Parathyroid adenoma (tissue), 2 donors: ENCODE data around the gene FSTL3.

Source experiments
- H2AFZ ChIP-seq: fragments of 300-600 bp; sonication (generic); one replicate; pipeline ENCODE4 v1.7.0; 2017; ENCODE audit warnings: antibody characterized with exemption, mild to moderate bottlenecking
- H3K27ac ChIP-seq: fragments of 300-600 bp; sonication (generic); one replicate; pipeline ENCODE4 v1.7.0; 2017
- H3K27me3 ChIP-seq: fragments of 300-600 bp; sonication (generic); one replicate; pipeline ENCODE4 v1.7.0; 2017; ENCODE audit warnings: low read length; ENCODE audit not compliant: control insufficient read depth, insufficient read depth
- H3K36me3 ChIP-seq: fragments of 300-600 bp; sonication (generic); one replicate; pipeline ENCODE4 v1.7.0; 2017; ENCODE audit warnings: low read length; ENCODE audit not compliant: control insufficient read depth, insufficient read depth
- H3K4me1 ChIP-seq: fragments of 300-600 bp; sonication (generic); one replicate; pipeline ENCODE4 v1.7.0; 2017; ENCODE audit warnings: control low read depth
- H3K4me2 ChIP-seq: fragments of 300-600 bp; sonication (generic); one replicate; pipeline ENCODE4 v1.7.0; 2017; ENCODE audit warnings: low read length
- H3K4me3 ChIP-seq: fragments of 300-600 bp; sonication (generic); one replicate; pipeline ENCODE4 v1.7.0; 2017; ENCODE audit warnings: low read depth, low read length
- H3K79me2 ChIP-seq: fragments of 300-600 bp; sonication (generic); one replicate; pipeline ENCODE4 v1.7.0; 2017; ENCODE audit warnings: control low read depth
- H3K9ac ChIP-seq: fragments of 300-600 bp; sonication (generic); one replicate; pipeline ENCODE4 v1.7.0; 2017; ENCODE audit warnings: mild to moderate bottlenecking
- H3K9me3 ChIP-seq: fragments of 300-600 bp; sonication (generic); one replicate; pipeline ENCODE4 v1.7.0; 2017; ENCODE audit warnings: low read length; ENCODE audit not compliant: control insufficient read depth
- TF ChIP-seq, protein P1 (sequence below): fragments of 300-600 bp; sonication (generic); IDR thresholded peaks from one replicate; pipeline ENCODE4 v1.7.0; 2017; ENCODE audit warnings: antibody characterized with exemption, mild to moderate bottlenecking
- donor health status: primary hyperparathyroidism.

Gene FSTL3

DNA sequence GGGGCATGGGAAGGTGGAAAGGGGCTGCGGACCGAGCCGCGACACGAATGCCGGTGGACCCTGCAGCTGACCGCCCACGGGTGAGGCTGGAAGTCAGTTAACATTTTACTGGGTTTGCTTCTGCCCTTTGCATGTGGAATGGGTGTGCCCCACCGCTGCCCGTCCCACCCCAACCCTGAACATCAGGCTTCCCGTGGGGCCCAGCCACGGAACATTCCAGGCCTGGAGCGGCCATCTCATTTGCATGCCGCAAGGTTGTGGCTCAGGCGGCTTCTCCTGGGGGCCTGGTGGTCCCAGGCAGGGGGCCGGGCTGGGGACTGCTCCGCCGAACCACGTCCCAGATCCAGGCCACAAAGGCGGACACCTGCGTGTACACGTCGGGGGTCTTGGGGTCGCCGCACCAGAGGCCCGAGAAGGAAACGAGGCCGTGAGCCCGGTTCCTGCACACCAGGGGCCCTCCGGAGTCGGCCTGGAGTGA, 9.3 kb downstream of the FSTL3 start:
- Histone ChIP-seq H3K9ac (no peak overlapping the region), H3K79me2 (no peaks in the 10 kb centered on the region)

GRCh38 chr19:686589-687297, 10.6 kb downstream of the FSTL3 start:
- Histone ChIP-seq H3K9ac (no peak overlapping the region), H3K27ac (no peak overlapping the region), H3K79me2 (no peaks in the 10 kb centered on the region), H2AFZ (no peak overlapping the region), H3K27me3 (no peaks in the 10 kb centered on the region), H3K9me3 (no peaks in the 10 kb centered on the region), H3K4me2 (no peak overlapping the region), H3K4me1 (no peaks in the 10 kb centered on the region), H3K36me3 (no peaks in the 10 kb centered on the region), H3K4me3 (no peak overlapping the region)
- TF ChIP-seq, protein P1, sequence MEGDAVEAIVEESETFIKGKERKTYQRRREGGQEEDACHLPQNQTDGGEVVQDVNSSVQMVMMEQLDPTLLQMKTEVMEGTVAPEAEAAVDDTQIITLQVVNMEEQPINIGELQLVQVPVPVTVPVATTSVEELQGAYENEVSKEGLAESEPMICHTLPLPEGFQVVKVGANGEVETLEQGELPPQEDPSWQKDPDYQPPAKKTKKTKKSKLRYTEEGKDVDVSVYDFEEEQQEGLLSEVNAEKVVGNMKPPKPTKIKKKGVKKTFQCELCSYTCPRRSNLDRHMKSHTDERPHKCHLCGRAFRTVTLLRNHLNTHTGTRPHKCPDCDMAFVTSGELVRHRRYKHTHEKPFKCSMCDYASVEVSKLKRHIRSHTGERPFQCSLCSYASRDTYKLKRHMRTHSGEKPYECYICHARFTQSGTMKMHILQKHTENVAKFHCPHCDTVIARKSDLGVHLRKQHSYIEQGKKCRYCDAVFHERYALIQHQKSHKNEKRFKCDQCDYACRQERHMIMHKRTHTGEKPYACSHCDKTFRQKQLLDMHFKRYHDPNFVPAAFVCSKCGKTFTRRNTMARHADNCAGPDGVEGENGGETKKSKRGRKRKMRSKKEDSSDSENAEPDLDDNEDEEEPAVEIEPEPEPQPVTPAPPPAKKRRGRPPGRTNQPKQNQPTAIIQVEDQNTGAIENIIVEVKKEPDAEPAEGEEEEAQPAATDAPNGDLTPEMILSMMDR: no peak

More for the DNA sequence above, 9.3 kb downstream of the FSTL3 start:
- Histone ChIP-seq H2AFZ (no peak overlapping the region), H3K9me3 (no peaks in the 10 kb centered on the region), H3K4me2 (no peak overlapping the region), H3K27me3 (no peaks in the 10 kb centered on the region), H3K27ac (no peak overlapping the region), H3K4me3 (no peak overlapping the region), H3K4me1 (no peaks in the 10 kb centered on the region), H3K36me3 (no peaks in the 10 kb centered on the region)
- TF ChIP-seq, protein P1: no peak

DNA sequence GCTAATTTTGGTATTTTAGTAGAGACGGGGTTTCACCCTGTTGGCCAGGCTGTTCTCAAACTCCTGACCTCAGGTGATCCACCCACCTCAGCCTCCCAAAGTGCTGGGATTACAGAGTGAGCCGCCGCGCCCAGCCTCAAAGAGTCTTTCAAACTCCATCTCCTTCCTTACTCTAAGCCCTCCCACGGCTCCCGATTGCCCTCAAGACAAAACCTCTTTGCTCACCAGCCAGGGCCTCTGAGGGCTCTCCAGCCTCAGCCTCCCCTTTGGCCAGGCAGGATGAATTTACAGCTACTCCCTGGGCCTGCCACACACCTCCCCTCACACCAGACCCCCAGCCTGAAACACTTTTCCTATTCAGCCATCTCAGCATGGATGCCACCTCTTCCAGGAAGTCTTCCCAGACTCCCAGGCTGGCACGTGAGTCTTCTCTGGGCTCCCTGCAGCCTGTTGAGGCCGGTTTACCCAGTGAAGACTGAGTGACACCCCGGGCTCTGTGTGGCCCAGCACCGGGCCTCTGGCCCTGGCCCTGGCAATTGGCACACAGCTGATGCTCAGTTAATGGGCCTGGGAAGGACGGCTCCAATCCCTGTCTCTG, 11.5 kb downstream of the FSTL3 start:
- Histone ChIP-seq H3K9ac (no peak overlapping the region), H3K9me3 (no peaks in the 10 kb centered on the region), H2AFZ (no peak overlapping the region), H3K36me3 (no peaks in the 10 kb centered on the region), H3K27me3 (no peaks in the 10 kb centered on the region), H3K4me1 (no peaks in the 10 kb centered on the region), H3K79me2 (no peaks in the 10 kb centered on the region), H3K4me3 (no peak overlapping the region), H3K4me2 (no peak overlapping the region), H3K27ac (no peak overlapping the region)
- TF ChIP-seq, protein P1: no peak

- H3K27me3 ChIP-seq: no peaks in the 10 kb centered on the region
- no peaks in the 10 kb centered on the region for H3K9me3 ChIP-seq
- H3K27ac ChIP-seq: no peak overlapping the region
- TF ChIP-seq, protein P1: no peak
- H2AFZ ChIP-seq: no peak overlapping the region
- H3K36me3 ChIP-seq: no peaks in the 10 kb centered on the region
- no peaks in the 10 kb centered on the region for H3K79me2 ChIP-seq
- H3K4me1 ChIP-seq: no peaks in the 10 kb centered on the region
- no peak overlapping the region for H3K4me2 ChIP-seq
- no peak overlapping the region for H3K4me3 ChIP-seq
- H3K9ac ChIP-seq: no peak overlapping the region
Observed at GRCh38 chr19:688214-688613, 12.0 kb downstream of the FSTL3 start.
